Osteoblast (primary cell): Measurements from ENCODE around the gene FAM83G. TPM values are rescaled to one million over a fixed set of nuclear protein-coding genes. Genes with fewer than 3 reads are reported as not detected.

Experiments used
- DNase-seq: peaks from one replicate; pipeline ENCODE4 v3.0.0; 2011; ENCODE audit warnings: low spot score, mixed read lengths; ENCODE audit not compliant: insufficient read length; ENCODE audit errors: missing footprints
- H2AFZ ChIP-seq: 2 replicates; pipeline ENCODE4 v1.6.0; 2011; ENCODE audit warnings: mild to moderate bottlenecking, low read length
- H3K27ac ChIP-seq: 2 replicates; pipeline ENCODE4 v1.5.1; 2011; ENCODE audit warnings: mild to moderate bottlenecking, low read depth, low read length, moderate library complexity
- H3K27me3 ChIP-seq: 2 replicates; pipeline ENCODE4 v1.6.0; 2012; ENCODE audit warnings: mild to moderate bottlenecking, control low read depth, inconsistent platforms, low read length, moderate library complexity; ENCODE audit not compliant: insufficient read depth
- H3K36me3 ChIP-seq: 2 replicates; pipeline ENCODE4 v1.5.1; 2011; ENCODE audit warnings: mild to moderate bottlenecking, low read length, control low read depth, moderate library complexity; ENCODE audit not compliant: insufficient read depth
- H3K4me1 ChIP-seq: 2 replicates; pipeline ENCODE4 v1.5.1; 2011; ENCODE audit warnings: mild to moderate bottlenecking, low read length, control low read depth, moderate library complexity; ENCODE audit not compliant: insufficient read depth
- H3K4me2 ChIP-seq: 2 replicates; pipeline ENCODE4 v1.6.0; 2011; ENCODE audit warnings: mild to moderate bottlenecking, low read length; ENCODE audit not compliant: insufficient read depth
- H3K4me3 ChIP-seq: fragments of 200-600 bp; sonication (generic); 3 replicates; pipeline ENCODE4 v1.5.1; 2012; ENCODE audit warnings: mild to moderate bottlenecking, low read length, inconsistent platforms; ENCODE audit not compliant: insufficient read depth
- H3K79me2 ChIP-seq: 2 replicates; pipeline ENCODE4 v1.6.0; 2012; ENCODE audit warnings: mild to moderate bottlenecking, low read length, control low read depth, inconsistent platforms; ENCODE audit not compliant: insufficient read depth
- H3K9me3 ChIP-seq: 2 replicates; pipeline ENCODE4 v1.5.1; 2011; ENCODE audit warnings: low read depth, low read length, control low read depth
- H4K20me1 ChIP-seq: 2 replicates; pipeline ENCODE4 v1.6.0; 2012; ENCODE audit warnings: mild to moderate bottlenecking, low read length, control low read depth; ENCODE audit not compliant: insufficient read depth
- total RNA-seq: library from RNA; depleted of rRNA; stranded (reverse); fragments of >200 nt; gene quantifications from 2 replicates; pipeline ENCODE4 v1.2.3, GENCODE V29; 2012
- TF ChIP-seq, protein P1 (sequence below): IDR thresholded peaks from 2 replicates; pipeline ENCODE4 v1.5.1; 2011; ENCODE audit warnings: mild to moderate bottlenecking, low read depth, low read length, moderate library complexity; ENCODE audit errors: extremely low read depth

FAM83G gene
- total RNA-seq, 1 donor, result 11.6 TPM

DNA sequence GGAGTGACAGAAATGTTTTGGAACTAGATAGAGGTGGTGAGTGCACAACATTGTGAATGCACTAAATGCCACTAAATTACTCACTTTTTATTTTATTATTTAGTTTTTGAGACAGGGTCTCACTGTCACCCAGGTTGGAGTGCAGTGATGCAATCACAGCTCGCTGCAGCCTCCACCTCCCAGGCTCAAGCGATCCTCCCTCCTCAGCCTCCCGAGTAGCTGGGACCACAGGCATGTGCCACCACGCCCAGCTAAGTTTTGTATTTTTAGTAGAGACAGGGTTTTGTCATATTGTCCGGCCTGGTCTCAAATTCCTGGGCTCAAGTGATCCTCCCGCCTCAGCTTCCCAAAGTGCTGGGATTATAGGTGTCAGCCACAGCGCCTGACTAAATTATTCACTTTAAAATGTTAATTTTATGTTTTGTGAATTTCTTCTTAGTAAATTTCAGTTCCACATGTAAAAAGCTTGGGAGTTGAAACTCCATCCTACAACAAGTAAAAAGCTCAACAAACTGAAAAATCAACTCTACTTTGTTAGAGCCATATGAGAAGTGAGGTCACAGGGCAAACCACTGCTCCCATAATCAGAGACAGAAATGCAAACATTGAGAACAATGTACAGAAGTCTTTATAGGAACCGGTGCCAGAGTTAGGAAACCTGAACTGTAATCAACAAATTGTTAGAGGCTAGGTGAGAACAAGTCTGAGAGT, 66.4 kb downstream of the FAM83G start:
- H2AFZ ChIP-seq, result no peak overlapping the region
- TF ChIP-seq, protein P1, sequence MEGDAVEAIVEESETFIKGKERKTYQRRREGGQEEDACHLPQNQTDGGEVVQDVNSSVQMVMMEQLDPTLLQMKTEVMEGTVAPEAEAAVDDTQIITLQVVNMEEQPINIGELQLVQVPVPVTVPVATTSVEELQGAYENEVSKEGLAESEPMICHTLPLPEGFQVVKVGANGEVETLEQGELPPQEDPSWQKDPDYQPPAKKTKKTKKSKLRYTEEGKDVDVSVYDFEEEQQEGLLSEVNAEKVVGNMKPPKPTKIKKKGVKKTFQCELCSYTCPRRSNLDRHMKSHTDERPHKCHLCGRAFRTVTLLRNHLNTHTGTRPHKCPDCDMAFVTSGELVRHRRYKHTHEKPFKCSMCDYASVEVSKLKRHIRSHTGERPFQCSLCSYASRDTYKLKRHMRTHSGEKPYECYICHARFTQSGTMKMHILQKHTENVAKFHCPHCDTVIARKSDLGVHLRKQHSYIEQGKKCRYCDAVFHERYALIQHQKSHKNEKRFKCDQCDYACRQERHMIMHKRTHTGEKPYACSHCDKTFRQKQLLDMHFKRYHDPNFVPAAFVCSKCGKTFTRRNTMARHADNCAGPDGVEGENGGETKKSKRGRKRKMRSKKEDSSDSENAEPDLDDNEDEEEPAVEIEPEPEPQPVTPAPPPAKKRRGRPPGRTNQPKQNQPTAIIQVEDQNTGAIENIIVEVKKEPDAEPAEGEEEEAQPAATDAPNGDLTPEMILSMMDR, result no peak
- H3K4me3 ChIP-seq, result no peak overlapping the region
- no peaks in the 10 kb centered on the region for H3K4me1 ChIP-seq
- H3K9me3 ChIP-seq, result no peaks in the 10 kb centered on the region
- no peaks in the 10 kb centered on the region for H3K36me3 ChIP-seq
- H3K79me2 ChIP-seq, result no peaks in the 10 kb centered on the region
- no peak overlapping the region for H3K27ac ChIP-seq
- H3K27me3 ChIP-seq, result peaks cover 1% of the 10 kb centered on the region
- H3K4me2 ChIP-seq, result no peak overlapping the region
- no peaks in the 10 kb centered on the region for H4K20me1 ChIP-seq
- no peak for DNase-seq

DNA sequence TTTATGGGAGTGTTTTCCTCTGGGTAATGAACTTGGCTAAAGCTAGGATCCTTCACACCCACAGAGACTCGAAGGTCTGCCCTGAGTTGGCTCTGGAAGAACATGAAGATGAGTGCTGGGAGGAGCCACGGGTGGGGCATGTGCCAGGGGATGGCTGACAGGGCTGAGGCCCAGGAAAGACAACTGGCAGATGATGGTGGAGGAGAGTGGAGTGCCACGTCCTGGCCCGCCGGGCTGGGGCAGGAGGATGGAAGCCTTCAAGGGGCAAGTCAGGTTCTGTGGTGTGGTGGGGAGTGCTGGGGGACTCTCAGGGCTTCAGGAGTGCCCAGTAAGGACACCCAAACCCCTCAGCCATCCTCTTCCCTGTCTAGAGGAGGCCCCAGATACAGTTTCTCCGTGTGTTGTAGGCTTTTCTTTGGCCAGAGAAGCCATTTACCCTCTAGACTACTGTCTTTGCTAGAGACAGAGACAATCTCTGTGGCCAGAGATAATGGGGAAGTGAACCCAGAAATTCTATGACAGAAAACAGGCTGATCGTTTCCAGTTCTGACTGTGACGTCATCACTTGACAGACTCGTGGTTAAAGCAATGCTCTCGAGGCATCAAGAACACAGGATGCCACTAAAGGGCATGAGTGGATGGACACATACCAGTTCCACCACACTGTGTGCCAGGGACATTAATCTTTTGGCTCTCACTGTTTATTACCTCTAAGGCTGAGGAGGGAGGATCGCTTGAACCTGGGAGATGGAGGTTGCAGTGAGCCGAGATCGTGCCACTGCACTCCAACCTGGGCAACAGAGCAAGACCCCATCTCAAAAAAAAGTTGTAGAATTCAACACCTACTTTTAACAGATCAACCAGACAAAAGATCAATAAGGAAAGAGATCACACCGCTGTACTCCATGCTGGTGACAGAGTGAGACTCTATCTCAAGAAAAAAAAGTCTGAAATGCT, 71.2 kb downstream of the FAM83G start:
- Histone ChIP-seq H3K27ac (no peak overlapping the region), H3K79me2 (no peaks in the 10 kb centered on the region), H3K36me3 (peaks cover 9% of the 10 kb centered on the region), H4K20me1 (no peaks in the 10 kb centered on the region), H3K9me3 (no peaks in the 10 kb centered on the region), H3K4me2 (no peak overlapping the region), H2AFZ (no peak overlapping the region), H3K4me3 (no peak overlapping the region), H3K27me3 (no peaks in the 10 kb centered on the region), H3K4me1 (no peaks in the 10 kb centered on the region)
- TF ChIP-seq, protein P1, result no peak
- no peak for DNase-seq

DNA sequence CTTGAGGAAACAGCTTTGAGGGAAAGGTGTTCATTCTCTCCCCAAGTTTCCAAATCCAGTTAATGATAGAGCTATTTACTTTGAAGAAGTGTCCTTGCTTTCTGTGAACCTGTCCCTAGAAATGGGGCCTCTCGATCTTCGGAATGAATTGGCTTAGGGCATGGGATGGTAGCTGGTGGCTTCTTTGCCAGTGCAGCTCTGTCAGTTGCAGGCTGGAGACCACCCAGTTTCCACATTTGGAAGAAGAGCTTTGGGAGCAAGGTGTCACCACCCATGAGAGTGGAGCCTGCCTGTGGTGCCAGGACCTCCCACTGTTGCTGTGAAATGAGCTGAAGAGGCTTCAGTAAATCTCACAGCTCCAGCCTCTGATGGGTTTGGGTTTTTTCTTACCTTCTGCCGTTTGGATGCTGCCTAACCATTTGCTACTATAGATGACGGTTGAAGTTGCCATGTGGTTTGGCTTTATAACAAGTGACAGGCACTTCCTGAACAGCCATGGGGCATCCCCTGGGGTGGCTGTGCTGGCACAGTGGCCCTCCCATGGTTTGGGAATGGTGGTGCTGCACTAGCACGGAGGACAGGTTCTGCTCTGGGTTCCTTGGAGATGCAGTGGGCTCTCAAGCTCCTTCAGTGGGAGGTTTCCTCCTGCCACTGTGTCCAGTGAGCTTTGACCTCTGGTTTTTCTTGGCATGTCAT, 72.1 kb downstream of the FAM83G start:
- H3K4me1 ChIP-seq, result no peaks in the 10 kb centered on the region
- DNase-seq, result no peak
- no peak overlapping the region for H3K4me2 ChIP-seq
- H3K27me3 ChIP-seq, result no peaks in the 10 kb centered on the region
- TF ChIP-seq, protein P1, result no peak
- H3K36me3 ChIP-seq, result peaks cover 9% of the 10 kb centered on the region
- H3K27ac ChIP-seq, result no peak overlapping the region
- no peak overlapping the region for H2AFZ ChIP-seq
- no peaks in the 10 kb centered on the region for H3K79me2 ChIP-seq
- no peaks in the 10 kb centered on the region for H3K9me3 ChIP-seq
- H3K4me3 ChIP-seq, result no peak overlapping the region
- H4K20me1 ChIP-seq, result no peaks in the 10 kb centered on the region
